ENCODE results near the gene C16orf89.

DNA sequence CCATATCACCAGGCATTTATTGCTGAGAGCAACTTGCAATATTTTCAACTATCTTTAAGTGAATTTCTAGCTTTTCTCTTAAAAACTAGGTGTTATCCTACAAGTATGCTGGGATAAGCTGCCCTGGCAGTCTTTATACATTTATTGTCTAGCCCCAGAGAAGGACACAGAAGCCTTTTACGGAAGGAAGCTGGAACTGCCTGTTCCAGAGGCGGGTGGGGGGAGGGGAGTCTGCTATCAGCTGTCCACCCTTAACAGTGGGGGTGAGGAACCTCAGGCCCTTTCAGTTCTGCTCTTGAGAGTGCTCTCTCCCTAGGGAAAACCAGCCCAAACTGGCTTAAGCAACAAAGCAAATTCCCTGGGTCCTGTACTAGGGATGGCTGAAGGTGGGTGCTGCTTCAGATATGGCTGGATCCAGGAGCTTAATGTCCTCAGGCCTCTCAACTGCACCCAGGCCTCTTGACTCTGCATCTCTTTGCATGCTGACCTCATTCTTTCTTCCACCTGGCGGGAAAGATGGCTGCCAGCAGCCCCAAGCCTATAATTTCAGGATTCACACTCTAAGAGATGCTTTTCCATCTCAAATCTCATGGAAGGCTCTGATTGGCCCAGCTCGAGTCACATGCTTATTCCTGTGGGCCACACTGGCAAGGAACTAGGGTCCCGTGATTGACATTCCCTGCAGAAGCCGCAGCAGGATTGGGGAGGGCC lies 48.6 kb downstream of the C16orf89 start:
- TF ChIP-seq, protein P1, sequence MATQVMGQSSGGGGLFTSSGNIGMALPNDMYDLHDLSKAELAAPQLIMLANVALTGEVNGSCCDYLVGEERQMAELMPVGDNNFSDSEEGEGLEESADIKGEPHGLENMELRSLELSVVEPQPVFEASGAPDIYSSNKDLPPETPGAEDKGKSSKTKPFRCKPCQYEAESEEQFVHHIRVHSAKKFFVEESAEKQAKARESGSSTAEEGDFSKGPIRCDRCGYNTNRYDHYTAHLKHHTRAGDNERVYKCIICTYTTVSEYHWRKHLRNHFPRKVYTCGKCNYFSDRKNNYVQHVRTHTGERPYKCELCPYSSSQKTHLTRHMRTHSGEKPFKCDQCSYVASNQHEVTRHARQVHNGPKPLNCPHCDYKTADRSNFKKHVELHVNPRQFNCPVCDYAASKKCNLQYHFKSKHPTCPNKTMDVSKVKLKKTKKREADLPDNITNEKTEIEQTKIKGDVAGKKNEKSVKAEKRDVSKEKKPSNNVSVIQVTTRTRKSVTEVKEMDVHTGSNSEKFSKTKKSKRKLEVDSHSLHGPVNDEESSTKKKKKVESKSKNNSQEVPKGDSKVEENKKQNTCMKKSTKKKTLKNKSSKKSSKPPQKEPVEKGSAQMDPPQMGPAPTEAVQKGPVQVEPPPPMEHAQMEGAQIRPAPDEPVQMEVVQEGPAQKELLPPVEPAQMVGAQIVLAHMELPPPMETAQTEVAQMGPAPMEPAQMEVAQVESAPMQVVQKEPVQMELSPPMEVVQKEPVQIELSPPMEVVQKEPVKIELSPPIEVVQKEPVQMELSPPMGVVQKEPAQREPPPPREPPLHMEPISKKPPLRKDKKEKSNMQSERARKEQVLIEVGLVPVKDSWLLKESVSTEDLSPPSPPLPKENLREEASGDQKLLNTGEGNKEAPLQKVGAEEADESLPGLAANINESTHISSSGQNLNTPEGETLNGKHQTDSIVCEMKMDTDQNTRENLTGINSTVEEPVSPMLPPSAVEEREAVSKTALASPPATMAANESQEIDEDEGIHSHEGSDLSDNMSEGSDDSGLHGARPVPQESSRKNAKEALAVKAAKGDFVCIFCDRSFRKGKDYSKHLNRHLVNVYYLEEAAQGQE (IDR thresholded peaks at IDR 0.05; ENCODE audit: unreplicated experiment), result no peak
- TF ChIP-seq, protein P2, sequence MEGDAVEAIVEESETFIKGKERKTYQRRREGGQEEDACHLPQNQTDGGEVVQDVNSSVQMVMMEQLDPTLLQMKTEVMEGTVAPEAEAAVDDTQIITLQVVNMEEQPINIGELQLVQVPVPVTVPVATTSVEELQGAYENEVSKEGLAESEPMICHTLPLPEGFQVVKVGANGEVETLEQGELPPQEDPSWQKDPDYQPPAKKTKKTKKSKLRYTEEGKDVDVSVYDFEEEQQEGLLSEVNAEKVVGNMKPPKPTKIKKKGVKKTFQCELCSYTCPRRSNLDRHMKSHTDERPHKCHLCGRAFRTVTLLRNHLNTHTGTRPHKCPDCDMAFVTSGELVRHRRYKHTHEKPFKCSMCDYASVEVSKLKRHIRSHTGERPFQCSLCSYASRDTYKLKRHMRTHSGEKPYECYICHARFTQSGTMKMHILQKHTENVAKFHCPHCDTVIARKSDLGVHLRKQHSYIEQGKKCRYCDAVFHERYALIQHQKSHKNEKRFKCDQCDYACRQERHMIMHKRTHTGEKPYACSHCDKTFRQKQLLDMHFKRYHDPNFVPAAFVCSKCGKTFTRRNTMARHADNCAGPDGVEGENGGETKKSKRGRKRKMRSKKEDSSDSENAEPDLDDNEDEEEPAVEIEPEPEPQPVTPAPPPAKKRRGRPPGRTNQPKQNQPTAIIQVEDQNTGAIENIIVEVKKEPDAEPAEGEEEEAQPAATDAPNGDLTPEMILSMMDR (conservative IDR thresholded peaks at IDR 0.05; ENCODE audit: low read depth in 2 of 2), result no peak
